Cardiac muscle cell (in vitro differentiated cells and primary cell): ENCODE measurements around the gene APP. TPM values are rescaled to one million over a fixed set of nuclear protein-coding genes. Genes with fewer than 3 reads are reported as not detected.

ENCODE experiments used
- DNase-seq, 2 donors: peaks; one replicate each; pipeline versions ENCODE4 v3.0.0 to v3.0.0-alpha.2; 2010 to 2017; ENCODE audit warnings: low read depth in 1 of 2, low spot score in 1 of 2
- H3K27ac ChIP-seq: fragments of 200-600 bp; sonication (generic); 2 replicates; pipeline ENCODE4 v1.5.1; 2016
- H3K27me3 ChIP-seq: fragments of 200-600 bp; sonication (generic); 2 replicates; pipeline ENCODE4 v1.6.0; 2016; ENCODE audit warnings: control low read depth
- H3K36me3 ChIP-seq: fragments of 200-600 bp; sonication (generic); 2 replicates; pipeline ENCODE4 v1.5.1; 2016; ENCODE audit warnings: control low read depth
- H3K4me1 ChIP-seq: fragments of 200-600 bp; sonication (generic); 2 replicates; pipeline ENCODE4 v1.8.1; 2017; ENCODE audit warnings: low read depth, mild to moderate bottlenecking, mixed run types
- H3K4me3 ChIP-seq: fragments of 200-600 bp; sonication (generic); 2 replicates; pipeline ENCODE4 v1.5.1; 2016; ENCODE audit warnings: mild to moderate bottlenecking
- H3K9me3 ChIP-seq: fragments of 200-600 bp; sonication (generic); 2 replicates; pipeline ENCODE4 v1.5.1; 2017; ENCODE audit warnings: low read depth, mild to moderate bottlenecking, control low read depth
- polyA plus RNA-seq: library from polyadenylated mRNA; unstranded; fragments of >200 nt; fragmentation: Nextera tagmentation; extraction: Ambion mirVana; gene quantifications from 2 replicates; pipeline ENCODE4 v1.2.1, GENCODE V29; 2016
- total RNA-seq: library from RNA; depleted of rRNA; stranded (reverse); fragments of >200 nt; gene quantifications from 2 replicates; pipeline ENCODE4 v1.2.3, GENCODE V29; 2016
- TF ChIP-seq, protein P1 (sequence below): IDR thresholded peaks from 2 replicates; pipeline ENCODE4 v1.5.1; 2012; ENCODE audit warnings: low read depth, mild to moderate bottlenecking, low read length

The APP gene
- total and polyA plus RNA-seq, 2 experiments from 2014 or later, result 31.8 to 359 TPM

DNA sequence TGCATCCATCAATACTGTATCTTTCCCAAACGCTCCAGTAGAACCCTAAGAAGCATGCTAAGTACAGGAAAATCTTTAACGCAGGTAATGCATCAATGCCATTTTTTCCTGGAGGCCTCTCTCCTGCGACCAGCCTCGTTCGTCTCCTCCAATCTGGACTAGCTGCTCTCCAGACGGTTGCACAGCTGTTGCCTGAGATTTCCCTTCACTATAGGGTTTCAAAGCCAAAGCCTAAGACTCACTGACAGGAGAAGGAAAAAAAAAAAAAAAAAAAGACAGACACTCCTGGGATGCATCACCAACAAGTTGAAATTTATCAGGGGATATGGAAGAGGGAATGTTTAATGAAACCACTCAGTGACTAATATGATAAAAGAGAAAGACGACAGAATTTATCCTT is 93.0 kb downstream of the APP start:
- no peaks in the 10 kb centered on the region for H3K9me3 ChIP-seq
- H3K36me3 ChIP-seq, result no peaks in the 10 kb centered on the region
- H3K4me3 ChIP-seq, result no peak overlapping the region
- no peak overlapping the region for H3K27ac ChIP-seq
- H3K27me3 ChIP-seq, result no peaks in the 10 kb centered on the region
- TF ChIP-seq, protein P1, sequence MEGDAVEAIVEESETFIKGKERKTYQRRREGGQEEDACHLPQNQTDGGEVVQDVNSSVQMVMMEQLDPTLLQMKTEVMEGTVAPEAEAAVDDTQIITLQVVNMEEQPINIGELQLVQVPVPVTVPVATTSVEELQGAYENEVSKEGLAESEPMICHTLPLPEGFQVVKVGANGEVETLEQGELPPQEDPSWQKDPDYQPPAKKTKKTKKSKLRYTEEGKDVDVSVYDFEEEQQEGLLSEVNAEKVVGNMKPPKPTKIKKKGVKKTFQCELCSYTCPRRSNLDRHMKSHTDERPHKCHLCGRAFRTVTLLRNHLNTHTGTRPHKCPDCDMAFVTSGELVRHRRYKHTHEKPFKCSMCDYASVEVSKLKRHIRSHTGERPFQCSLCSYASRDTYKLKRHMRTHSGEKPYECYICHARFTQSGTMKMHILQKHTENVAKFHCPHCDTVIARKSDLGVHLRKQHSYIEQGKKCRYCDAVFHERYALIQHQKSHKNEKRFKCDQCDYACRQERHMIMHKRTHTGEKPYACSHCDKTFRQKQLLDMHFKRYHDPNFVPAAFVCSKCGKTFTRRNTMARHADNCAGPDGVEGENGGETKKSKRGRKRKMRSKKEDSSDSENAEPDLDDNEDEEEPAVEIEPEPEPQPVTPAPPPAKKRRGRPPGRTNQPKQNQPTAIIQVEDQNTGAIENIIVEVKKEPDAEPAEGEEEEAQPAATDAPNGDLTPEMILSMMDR, result no peak
- DNase-seq, result peak in 1 of 2 donors; percentile 58
- peaks cover 7% of the 10 kb centered on the region for H3K4me1 ChIP-seq

DNA sequence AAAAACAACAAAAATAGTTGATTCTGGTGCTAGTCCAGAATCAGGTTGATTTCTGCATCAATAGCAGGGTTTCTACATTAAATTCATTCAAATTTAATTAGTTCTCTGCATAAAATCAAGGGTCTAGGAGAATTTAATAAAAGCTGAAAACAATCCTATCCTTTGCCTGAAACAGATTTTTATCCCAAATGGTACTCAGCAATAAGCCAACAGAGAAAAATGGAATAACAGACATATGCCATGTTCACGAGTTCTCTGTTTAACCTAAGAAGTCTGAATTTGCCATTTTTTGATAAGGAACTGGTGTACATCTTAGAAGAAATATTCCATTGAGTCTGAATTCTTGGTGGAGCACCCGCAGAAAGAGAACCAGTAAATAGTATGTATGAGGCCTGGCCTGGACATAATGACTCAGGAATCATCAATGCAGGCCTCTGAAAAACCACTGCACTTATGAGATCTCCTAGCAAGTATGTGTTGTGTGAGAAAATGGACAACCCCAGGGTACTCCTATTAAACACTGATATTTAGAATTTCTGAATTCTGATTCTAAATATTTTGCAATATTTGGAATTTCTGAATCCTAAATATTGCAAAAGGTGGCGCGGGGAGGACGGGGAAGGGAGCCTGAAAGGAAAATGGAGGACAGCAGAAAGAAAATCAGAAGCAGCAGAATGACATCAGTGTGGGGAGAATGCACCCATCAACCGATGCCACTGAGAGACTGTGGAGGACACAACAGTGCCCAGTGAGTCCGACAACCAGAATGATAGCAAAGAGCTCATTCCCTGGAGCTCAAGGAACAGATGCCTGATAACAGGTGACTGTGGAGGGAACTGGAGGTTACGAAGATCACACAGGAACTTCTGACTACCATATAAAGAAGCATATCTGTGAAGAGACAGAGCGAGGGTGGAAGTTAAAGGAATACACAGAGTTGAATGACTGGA is 97.6 kb downstream of the APP start:
- Histone ChIP-seq H3K27me3 (no peaks in the 10 kb centered on the region), H3K27ac (no peak overlapping the region), H3K9me3 (no peaks in the 10 kb centered on the region), H3K4me1 (peaks cover 20% of the 10 kb centered on the region), H3K36me3 (no peaks in the 10 kb centered on the region), H3K4me3 (no peak overlapping the region)
- no peak for DNase-seq
- TF ChIP-seq, protein P1, result no peak

DNA sequence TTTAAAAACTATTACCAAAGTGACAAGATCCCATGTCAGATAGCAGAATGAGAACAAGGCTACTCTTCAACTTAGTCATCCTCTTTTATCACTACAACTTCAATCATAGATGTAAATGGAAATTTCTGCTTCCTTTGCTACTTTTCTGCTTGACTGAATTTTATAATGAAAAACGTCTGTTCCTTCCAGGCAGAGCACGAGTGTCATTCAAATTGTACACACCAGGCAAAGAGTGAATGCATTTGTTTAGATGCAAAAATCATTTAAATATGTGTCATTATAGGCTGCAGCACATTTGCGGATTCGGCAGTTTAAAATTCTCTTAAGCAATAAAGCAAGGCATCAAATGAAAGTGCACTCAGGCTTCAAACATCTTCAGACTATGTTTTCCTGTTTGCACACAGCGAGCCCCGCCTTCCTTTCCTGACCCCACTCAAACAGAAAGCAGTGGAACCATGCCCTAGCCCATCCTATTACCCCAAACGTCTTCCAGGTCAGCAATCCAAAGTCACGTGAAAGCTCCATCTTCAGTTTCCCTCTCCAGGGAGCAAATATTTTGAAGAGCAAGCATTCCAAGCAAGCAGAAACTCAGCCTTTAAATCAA is 99.6 kb downstream of the APP start:
- Histone ChIP-seq H3K36me3 (no peaks in the 10 kb centered on the region), H3K4me3 (no peak overlapping the region), H3K9me3 (no peaks in the 10 kb centered on the region), H3K4me1 (peaks cover 26% of the 10 kb centered on the region), H3K27ac (no peak overlapping the region), H3K27me3 (no peaks in the 10 kb centered on the region)
- peak in 1 of 2 donors; percentile 71 for DNase-seq
- TF ChIP-seq, protein P1, result no peak

DNA sequence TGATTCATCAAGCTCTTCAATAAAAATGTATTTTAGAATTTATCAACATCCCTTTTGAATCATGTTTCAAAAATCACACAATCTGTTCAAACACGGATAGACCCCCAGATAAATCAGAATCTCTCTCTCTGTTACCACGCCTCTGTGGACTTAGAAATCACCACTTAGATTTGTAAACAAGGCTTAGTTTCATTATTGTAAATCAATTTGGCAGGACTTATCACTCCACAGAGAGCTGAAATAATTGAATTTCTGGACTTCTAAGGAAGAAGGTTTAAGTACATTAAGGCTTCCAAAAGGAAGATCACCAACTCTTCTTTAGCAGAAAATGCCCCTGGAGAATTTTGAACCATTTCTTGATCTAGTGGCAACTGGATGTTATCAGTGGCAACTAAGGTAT is 100.4 kb downstream of the APP start:
- Histone ChIP-seq H3K9me3 (no peaks in the 10 kb centered on the region), H3K4me1 (peaks cover 26% of the 10 kb centered on the region), H3K4me3 (no peak overlapping the region), H3K36me3 (no peaks in the 10 kb centered on the region), H3K27ac (no peak overlapping the region), H3K27me3 (no peaks in the 10 kb centered on the region)
- no peak for DNase-seq
- TF ChIP-seq, protein P1, result no peak

DNA sequence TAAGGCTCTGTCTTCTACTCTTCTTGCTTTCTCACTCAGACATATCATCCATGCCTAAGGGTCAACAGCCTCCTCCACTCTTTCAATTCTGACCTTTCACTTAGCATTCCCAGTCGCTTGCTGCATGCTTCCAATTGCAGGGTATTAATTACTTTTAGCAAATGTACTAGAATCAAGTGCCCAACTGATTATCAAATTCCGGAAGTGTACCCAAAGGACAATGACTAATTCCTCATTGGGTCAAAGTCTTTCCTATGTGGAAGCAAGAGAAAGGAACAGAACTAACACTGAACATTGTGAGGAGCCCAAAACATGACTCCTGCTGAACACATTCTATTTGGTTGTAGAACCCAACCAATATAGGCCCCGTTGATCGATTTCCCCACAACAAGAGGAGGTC is 101.8 kb downstream of the APP start:
- Histone ChIP-seq H3K4me1 (peaks cover 26% of the 10 kb centered on the region), H3K27me3 (no peaks in the 10 kb centered on the region), H3K9me3 (no peaks in the 10 kb centered on the region), H3K27ac (peak overlapping the region; percentile 74), H3K4me3 (no peak overlapping the region), H3K36me3 (no peaks in the 10 kb centered on the region)
- DNase-seq, result no peak
- TF ChIP-seq, protein P1, result no peak
